Panc1 (cell line): ENCODE results near the gene RIC3.

Source experiments
- POLR2AphosphoS5 ChIP-seq: IDR thresholded peaks from 2 replicates; pipeline ENCODE4 v1.6.1; 2012; ENCODE audit warnings: mild to moderate bottlenecking, low read depth, low read length, moderate library complexity
- TF ChIP-seq, protein P1 (sequence below): fragments of 450-650 bp; IDR thresholded peaks from 2 replicates; pipeline ENCODE4 v1.5.1; 2017; ENCODE audit warnings: mild to moderate bottlenecking

- TF ChIP-seq, protein P1, sequence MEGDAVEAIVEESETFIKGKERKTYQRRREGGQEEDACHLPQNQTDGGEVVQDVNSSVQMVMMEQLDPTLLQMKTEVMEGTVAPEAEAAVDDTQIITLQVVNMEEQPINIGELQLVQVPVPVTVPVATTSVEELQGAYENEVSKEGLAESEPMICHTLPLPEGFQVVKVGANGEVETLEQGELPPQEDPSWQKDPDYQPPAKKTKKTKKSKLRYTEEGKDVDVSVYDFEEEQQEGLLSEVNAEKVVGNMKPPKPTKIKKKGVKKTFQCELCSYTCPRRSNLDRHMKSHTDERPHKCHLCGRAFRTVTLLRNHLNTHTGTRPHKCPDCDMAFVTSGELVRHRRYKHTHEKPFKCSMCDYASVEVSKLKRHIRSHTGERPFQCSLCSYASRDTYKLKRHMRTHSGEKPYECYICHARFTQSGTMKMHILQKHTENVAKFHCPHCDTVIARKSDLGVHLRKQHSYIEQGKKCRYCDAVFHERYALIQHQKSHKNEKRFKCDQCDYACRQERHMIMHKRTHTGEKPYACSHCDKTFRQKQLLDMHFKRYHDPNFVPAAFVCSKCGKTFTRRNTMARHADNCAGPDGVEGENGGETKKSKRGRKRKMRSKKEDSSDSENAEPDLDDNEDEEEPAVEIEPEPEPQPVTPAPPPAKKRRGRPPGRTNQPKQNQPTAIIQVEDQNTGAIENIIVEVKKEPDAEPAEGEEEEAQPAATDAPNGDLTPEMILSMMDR: no peak
- TF ChIP-seq POLR2AphosphoS5: no peak
Measured at GRCh38 chr11:8167796-8168195, 1.0 kb downstream of the RIC3 start.
